GM23248 (cell line): ENCODE data around the gene RXFP4. TPM values are rescaled to one million over a fixed set of nuclear protein-coding genes. Genes with fewer than 3 reads are reported as not detected.
A peak's percentile ranks its signal among the peaks of the same experiment; 100 is the strongest.

Experiments
- DNase-seq: peaks from one replicate; pipeline ENCODE4 v3.0.0-alpha.2; 2015
- H2AFZ ChIP-seq: fragments of 200-600 bp; sonication (generic); 2 replicates; pipeline ENCODE4 v1.6.1; 2016; ENCODE audit warnings: antibody characterized with exemption
- H3F3A ChIP-seq: fragments of 200-600 bp; sonication (generic); 2 replicates; pipeline ENCODE4 v1.6.1; 2016; ENCODE audit warnings: mild to moderate bottlenecking, antibody characterized with exemption, mixed run types; ENCODE audit not compliant: insufficient read depth
- H3K27ac ChIP-seq: fragments of 200-600 bp; sonication (generic); 2 replicates; pipeline ENCODE4 v1.5.1; 2016; ENCODE audit warnings: mild to moderate bottlenecking
- H3K27me3 ChIP-seq: fragments of 200-600 bp; sonication (generic); replicated peaks from 2 replicates; pipeline ENCODE4 v1.6.1; 2016; ENCODE audit warnings: mild to moderate bottlenecking; ENCODE audit not compliant: insufficient read depth
- H3K36me3 ChIP-seq: fragments of 200-600 bp; sonication (generic); 2 replicates; pipeline ENCODE4 v1.6.1; 2016; ENCODE audit warnings: low read depth, mild to moderate bottlenecking
- H3K4me1 ChIP-seq: fragments of 200-600 bp; sonication (generic); 2 replicates; pipeline ENCODE4 v1.6.1; 2016; ENCODE audit warnings: mild to moderate bottlenecking; ENCODE audit not compliant: insufficient read depth
- H3K4me2 ChIP-seq: fragments of 200-600 bp; sonication (generic); one replicate; pipeline ENCODE4 v1.6.1; 2016; ENCODE audit warnings: mild to moderate bottlenecking; ENCODE audit not compliant: unreplicated experiment
- H3K4me3 ChIP-seq: fragments of 200-600 bp; sonication (generic); 2 replicates; pipeline ENCODE4 v1.5.1; 2016; ENCODE audit warnings: mild to moderate bottlenecking
- H3K79me2 ChIP-seq: fragments of 200-600 bp; sonication (generic); 2 replicates; pipeline ENCODE4 v1.6.1; 2016; ENCODE audit warnings: mild to moderate bottlenecking; ENCODE audit not compliant: insufficient read depth
- H3K9ac ChIP-seq: fragments of 200-600 bp; sonication (generic); 2 replicates; pipeline ENCODE4 v1.6.1; 2016; ENCODE audit warnings: mild to moderate bottlenecking
- H3K9me2 ChIP-seq: fragments of 200-600 bp; sonication (generic); 2 replicates; pipeline ENCODE4 v1.6.1; 2016; ENCODE audit warnings: mixed run types, mild to moderate bottlenecking, moderate library complexity; ENCODE audit not compliant: insufficient read depth
- H3K9me3 ChIP-seq: fragments of 200-600 bp; sonication (generic); one replicate; pipeline ENCODE4 v1.6.1; 2017; ENCODE audit warnings: low read depth
- H4K20me1 ChIP-seq: fragments of 200-600 bp; sonication (generic); 2 replicates; pipeline ENCODE4 v1.6.0; 2016; ENCODE audit not compliant: insufficient read depth
- EZH2 ChIP-seq: fragments of 200-600 bp; sonication (generic); IDR thresholded peaks from 2 replicates; pipeline ENCODE4 v1.6.1; 2018; ENCODE audit warnings: antibody characterized with exemption, mild to moderate bottlenecking; ENCODE audit not compliant: insufficient read depth, poor library complexity, severe bottlenecking
- EZH2phosphoT487 ChIP-seq: fragments of 200-600 bp; sonication (generic); IDR thresholded peaks from 2 replicates; pipeline ENCODE4 v1.6.1; 2018; ENCODE audit warnings: antibody characterized with exemption, moderate library complexity, mild to moderate bottlenecking, low read depth; ENCODE audit not compliant: insufficient read depth
- WGBS, 2 experiments: methylation state at CpG; one replicate each; pipeline ENCODE4 v1.1.6; 2015 to 2017; ENCODE audit warnings: low lambda C conversion rate in 2 of 2, low coverage in 1 of 2; ENCODE audit errors: missing lambda C conversion rate in 2 of 2; 5-methylcytosine and 5-hydroxymethylcytosine counted together
- in situ Hi-C: fragments of 300-500 bp; cut with MboI; formaldehyde crosslinking; loops from 2 replicates; pipeline ENCODE4 v1.15.0; 2020
- polyA plus RNA-seq: library from polyadenylated mRNA; unstranded; fragments of >200 nt; fragmentation: Nextera tagmentation; extraction: Ambion mirVana; gene quantifications from 2 replicates; pipeline ENCODE4 v1.2.1, GENCODE V29; 2016
- total RNA-seq: library from RNA; depleted of rRNA; stranded (reverse); fragments of >200 nt; shearing (Covaris generic); gene quantifications from 2 replicates; pipeline ENCODE4 v1.2.3, GENCODE V29; 2014

RXFP4 gene
- total and polyA plus RNA-seq, 2 experiments from 2014 or later: 0.39 TPM; not detected in 1

GRCh38 chr1:155979597-155980343, 38.3 kb downstream of the RXFP4 start:
- no peaks in the 10 kb centered on the region for H3K27me3 ChIP-seq
- WGBS, 2 experiments: 16% methylated on average over 4 of the region's 4 CpGs
- H3F3A ChIP-seq: peaks cover 62% of the 10 kb centered on the region
- H3K9me2 ChIP-seq: no peaks in the 10 kb centered on the region
- 0 out of 2 replicates have a peak, but pooled peaks cover 4% of the 10 kb centered on the region for H4K20me1 ChIP-seq
- in situ Hi-C loops: no loop called here
- TF ChIP-seq EZH2: no peak
- no peak for TF ChIP-seq EZH2phosphoT487
- H3K36me3 ChIP-seq: 0 out of 2 replicates have a peak, but pooled peaks cover 2% of the 10 kb centered on the region
- peaks cover 85% of the 10 kb centered on the region for H3K79me2 ChIP-seq
- no peak overlapping the region for H2AFZ ChIP-seq
- peak overlapping the region; percentile 94 for H3K4me3 ChIP-seq
- peak overlapping the region; percentile 97 for H3K9ac ChIP-seq
- H3K4me2 ChIP-seq: peak overlapping the region; percentile 97
- H3K4me1 ChIP-seq: peaks cover 46% of the 10 kb centered on the region
- peak; percentile 63 for DNase-seq
- peak overlapping the region; percentile 96 for H3K27ac ChIP-seq
- H3K9me3 ChIP-seq: no peaks in the 10 kb centered on the region

GRCh38 chr1:155981266-155982088, 40.0 kb downstream of the RXFP4 start:
- Histone ChIP-seq H2AFZ (no peak overlapping the region), H3K27ac (peak overlapping the region; percentile 96)

GRCh38 chr1:155982106-155982505, 40.7 kb downstream of the RXFP4 start:
- Histone ChIP-seq H3K4me3 (peak overlapping the region; percentile 94), H3K27ac (peak overlapping the region; percentile 96), H2AFZ (no peak overlapping the region), H3F3A (peaks cover 50% of the 10 kb centered on the region), H3K9me3 (no peaks in the 10 kb centered on the region), H3K9ac (peak overlapping the region; percentile 97), H4K20me1 (no peaks in the 10 kb centered on the region), H3K4me2 (peak overlapping the region; percentile 97), H3K9me2 (no peaks in the 10 kb centered on the region), H3K27me3 (no peaks in the 10 kb centered on the region), H3K79me2 (peaks cover 61% of the 10 kb centered on the region), H3K36me3 (0 out of 2 replicates have a peak, but pooled peaks cover 2% of the 10 kb centered on the region), H3K4me1 (peaks cover 35% of the 10 kb centered on the region)
- peak; percentile 50 for DNase-seq
- no peak for TF ChIP-seq EZH2
- no peak for TF ChIP-seq EZH2phosphoT487
- 11 to 20% methylated on average over 7 of the region's 7 CpGs for WGBS, 2 experiments
- in situ Hi-C loops: no loop called here

More at GRCh38 chr1:155981266-155982088, 40.0 kb downstream of the RXFP4 start:
- Histone ChIP-seq H4K20me1 (no peaks in the 10 kb centered on the region), H3K79me2 (peaks cover 68% of the 10 kb centered on the region), H3K9me2 (no peaks in the 10 kb centered on the region), H3F3A (peaks cover 53% of the 10 kb centered on the region), H3K27me3 (no peaks in the 10 kb centered on the region), H3K4me3 (peak overlapping the region; percentile 94), H3K36me3 (0 out of 2 replicates have a peak, but pooled peaks cover 2% of the 10 kb centered on the region), H3K4me1 (peaks cover 35% of the 10 kb centered on the region), H3K9ac (peak overlapping the region; percentile 97), H3K9me3 (no peaks in the 10 kb centered on the region), H3K4me2 (peak overlapping the region; percentile 97)
- DNase-seq: peak; percentile 90
- in situ Hi-C loops: no loop called here
- WGBS, 2 experiments: 19 to 21% methylated on average over 6 of the region's 6 CpGs
- no peak for TF ChIP-seq EZH2phosphoT487
- TF ChIP-seq EZH2: no peak

GRCh38 chr1:155983191-155984024, 42.0 kb downstream of the RXFP4 start:
- Histone ChIP-seq H3K9me3 (no peaks in the 10 kb centered on the region), H3K4me3 (peak overlapping the region; percentile 94), H3K27ac (peak overlapping the region; percentile 96), H3K4me1 (peaks cover 35% of the 10 kb centered on the region), H4K20me1 (no peaks in the 10 kb centered on the region), H2AFZ (0 out of 2 replicates have a peak overlapping the region, but pooled peaks have one; percentile 9), H3K4me2 (peak overlapping the region; percentile 97), H3F3A (peaks cover 47% of the 10 kb centered on the region), H3K79me2 (peaks cover 48% of the 10 kb centered on the region), H3K9ac (peak overlapping the region; percentile 97), H3K27me3 (no peaks in the 10 kb centered on the region), H3K9me2 (no peaks in the 10 kb centered on the region), H3K36me3 (0 out of 2 replicates have a peak, but pooled peaks cover 2% of the 10 kb centered on the region)
- in situ Hi-C loops: no loop called here
- WGBS, 2 experiments: 0 to 3% methylated on average over 4 of the region's 4 CpGs
- TF ChIP-seq EZH2 (no peak), EZH2phosphoT487 (no peak)
- peak; percentile 95 for DNase-seq
